GM12874 (cell line): Measurements from ENCODE around the gene ATAD3C.

Source experiments
- CTCF ChIP-seq: IDR thresholded peaks from 2 replicates; pipeline ENCODE4 v1.5.1; 2011; ENCODE audit warnings: low read depth, mild to moderate bottlenecking, control low read depth, low read length, moderate library complexity; ENCODE audit not compliant: insufficient read depth

The ATAD3C gene

GRCh38 chr1:1449099-1449739 lies at the start of gene ATAD3C:
TSS of gene ATAD3C (plus strand) at chr1:1449689. CDS start at chr1:1450684, 995 bp downstream.
- TF ChIP-seq CTCF = no peak

GRCh38 chr1:1399872-1400575 lies 49.5 kb upstream of the ATAD3C start:
- no peak for TF ChIP-seq CTCF

- no peak for TF ChIP-seq CTCF
Measured at GRCh38 chr1:1400576-1401456, 48.7 kb upstream of the ATAD3C start.

GRCh38 chr1:1401457-1402010 lies 48.0 kb upstream of the ATAD3C start:
- TF ChIP-seq CTCF = no peak

- peak; percentile 61 for TF ChIP-seq CTCF
Measured at GRCh38 chr1:1402072-1402900, 47.2 kb upstream of the ATAD3C start.

- no peak for TF ChIP-seq CTCF
Measured at GRCh38 chr1:1403653-1404052, 45.8 kb upstream of the ATAD3C start.
